Hindlimb muscle (tissue), 1 donor: ENCODE results near the gene APOA4. TPM values are rescaled to one million over a fixed set of nuclear protein-coding genes. Genes with fewer than 3 reads are reported as not detected.

Source experiments
- DNase-seq: peaks from one replicate; pipeline ENCODE4 v3.0.0-alpha.2; 2013
- polyA plus RNA-seq: library from polyadenylated mRNA; unstranded; fragments of 120-200 nt; gene quantifications from one replicate; pipeline ENCODE4 v1.2.1, GENCODE V29; 2013; ENCODE audit not compliant: insufficient read length

APOA4 gene
- polyA plus RNA-seq, 1 donor = not detected

DNA sequence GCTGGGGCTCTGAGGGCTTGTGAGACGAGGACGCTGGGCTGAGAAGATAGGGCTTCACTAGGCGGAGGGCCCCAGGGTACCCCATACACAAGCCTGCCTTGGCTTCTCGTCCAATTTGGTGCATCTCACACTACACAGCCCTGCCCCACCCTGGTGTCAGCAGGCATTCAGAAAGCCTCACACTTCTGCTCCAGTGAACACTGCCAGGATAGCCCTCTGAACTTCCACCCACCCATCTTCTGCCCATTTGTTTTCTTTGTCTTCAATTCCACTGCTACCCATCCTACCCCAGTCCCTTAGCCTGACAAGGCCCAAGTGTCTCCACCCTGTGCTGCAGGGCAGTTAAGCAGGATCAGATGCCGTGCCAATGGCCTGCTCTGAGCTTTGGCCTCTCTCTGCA is 48.4 kb downstream of the APOA4 start:
- DNase-seq = no peak

- no peak for DNase-seq
Observed at GRCh38 chr11:116773203-116774097, 49.7 kb downstream of the APOA4 start.

DNA sequence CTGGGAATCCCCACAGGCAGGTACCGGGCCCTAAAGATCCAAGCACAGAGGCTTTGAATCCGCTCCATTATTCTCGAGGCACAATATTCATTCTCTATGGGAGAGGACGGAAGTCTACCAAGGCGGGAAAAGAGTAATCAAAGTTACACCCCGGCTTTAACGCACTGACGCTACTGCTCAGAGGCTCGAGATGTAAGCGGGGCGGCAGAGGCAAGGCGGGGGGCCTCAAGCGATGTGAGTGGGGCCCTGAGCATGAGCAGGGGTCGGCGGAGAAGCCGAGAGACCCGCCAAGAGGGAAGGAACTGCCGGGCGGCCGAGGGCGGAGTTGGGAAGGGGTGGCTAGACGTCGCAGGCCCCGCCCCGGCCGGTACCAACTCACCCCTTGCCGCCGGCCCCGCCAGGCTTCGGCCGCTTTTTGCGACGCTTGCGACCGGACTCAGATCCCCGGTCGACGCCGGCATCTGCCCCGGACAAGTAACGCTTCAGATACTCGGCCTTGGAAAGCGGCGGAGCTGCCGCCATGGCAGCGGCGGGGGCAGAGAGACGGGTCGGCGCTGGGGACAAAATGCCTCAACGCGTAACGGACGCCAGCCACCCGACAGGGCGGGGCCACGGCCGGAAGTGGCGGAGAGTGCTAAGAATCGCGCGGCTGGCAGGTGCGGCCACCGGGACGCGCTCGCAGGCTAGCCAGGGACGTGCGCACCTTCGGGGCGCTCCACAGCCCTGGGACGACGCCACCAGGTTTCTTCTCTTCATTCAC is 50.5 kb downstream of the APOA4 start, which contains the start of gene BUD13:
Gene BUD13 (minus strand): TSS at position 545 of the 760 bp plus-strand sequence. CDS start 23 bp downstream, at position 522.
- DNase-seq = peak; percentile 90

DNA sequence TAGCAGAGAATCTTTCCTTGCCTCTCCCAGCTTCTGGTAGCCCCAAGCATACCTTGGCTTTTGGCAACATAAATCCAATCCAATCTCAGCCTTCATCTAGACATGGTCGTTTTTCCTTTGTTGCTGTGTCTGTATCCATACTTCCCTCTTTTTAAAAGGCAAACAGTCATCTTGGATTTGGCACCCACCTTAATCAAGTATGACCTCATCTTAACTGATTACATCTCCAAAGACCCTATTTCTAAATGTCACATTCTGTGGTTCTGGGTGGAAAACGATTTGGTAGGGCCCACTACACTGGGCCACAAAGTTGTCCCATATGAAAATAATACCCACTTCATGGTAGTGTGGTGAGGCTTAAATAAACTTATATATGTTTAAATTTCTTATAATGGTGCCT is 51.2 kb downstream of the APOA4 start:
- no peak for DNase-seq

Other genes starting within 250 kb of the APOA4 start
- 19.6 TPM for gene BUD13, start 50.3 kb downstream of the APOA4 start, polyA plus RNA-seq
- gene ZPR1, start 35.3 kb downstream of the APOA4 start, polyA plus RNA-seq = 37.1 TPM
- not detected for gene APOA5, start 31.4 kb downstream of the APOA4 start, polyA plus RNA-seq
- not detected for gene APOC3, start 6.6 kb upstream of the APOA4 start, polyA plus RNA-seq
- gene APOA1, start 14.3 kb upstream of the APOA4 start, polyA plus RNA-seq = 1.8 TPM